AG09319 (cell line): ENCODE data around the gene ABCE1.

ENCODE experiments used
- DNase-seq: peaks from one replicate; pipeline ENCODE4 v3.0.0-alpha.2; 2010; ENCODE audit warnings: low read depth; ENCODE audit errors: extremely low read depth
- CTCF ChIP-seq: IDR thresholded peaks from 2 replicates; pipeline ENCODE4 v1.5.1; 2011; ENCODE audit warnings: low read depth, mild to moderate bottlenecking, inconsistent platforms, low read length, moderate library complexity

The ABCE1 gene

GRCh38 chr4:145097821-145098674 is at the start of gene ABCE1, which contains the start of gene ANAPC10:
Gene ABCE1 (plus strand): TSS chr4:145098311. CDS start chr4:145104413, 6,102 bp downstream.
Gene ANAPC10 (minus strand): TSS chr4:145098196. CDS start chr4:145096099, 2,097 bp downstream.
- DNase-seq: peak; percentile 94

GRCh38 chr4:145048817-145049216 is 49.3 kb upstream of the ABCE1 start:
- no peak for TF ChIP-seq CTCF
- DNase-seq: no peak

More at GRCh38 chr4:145097821-145098674, at the start of gene ABCE1, which contains the start of gene ANAPC10:
- peak; percentile 51 for TF ChIP-seq CTCF

GRCh38 chr4:145049241-145049640 is 48.9 kb upstream of the ABCE1 start:
- no peak for DNase-seq
- no peak for TF ChIP-seq CTCF

- DNase-seq: no peak
- no peak for TF ChIP-seq CTCF
Measured at GRCh38 chr4:145055533-145056257, 42.4 kb upstream of the ABCE1 start.

GRCh38 chr4:145056325-145057130 is 41.6 kb upstream of the ABCE1 start:
- no peak for DNase-seq
- TF ChIP-seq CTCF: no peak

- DNase-seq: no peak
- no peak for TF ChIP-seq CTCF
Measured at GRCh38 chr4:145058256-145058655, 39.9 kb upstream of the ABCE1 start.
